HG02970 (cell line): Measurements from ENCODE around the gene PLGRKT.
A peak's percentile ranks its signal among the peaks of the same experiment; 100 is the strongest.
"Not testable (repeated sequence)": the region's sequence is repeated elsewhere in the genome, so short reads cannot be mapped to it uniquely, and the experiment has no call there.

Source experiments
- ATAC-seq: cut with Tn5 transposase; IDR thresholded peaks from one replicate; pipeline ENCODE4 v1.9.1; 2021; ENCODE audit warnings: mild to moderate bottlenecking, moderate library complexity, moderate number of reproducible peaks; ENCODE audit not compliant: unreplicated experiment, low FRiP score

Gene PLGRKT

GRCh38 chr9:5453004-5453403 is 15.3 kb upstream of the PLGRKT start:
- no peak for ATAC-seq

- ATAC-seq: no peak
Observed at GRCh38 chr9:5452286-5452609, 14.5 kb upstream of the PLGRKT start.

- peak; percentile 60 for ATAC-seq
Observed at GRCh38 chr9:5450359-5451091, 12.8 kb upstream of the PLGRKT start, which contains the start of gene CD274. CD274 (plus strand) TSS chr9:5450542; CDS start chr9:5456114, 5,572 bp downstream.

GRCh38 chr9:5449521-5450358 is 12.0 kb upstream of the PLGRKT start:
- no peak for ATAC-seq

- no peak for ATAC-seq
Observed at GRCh38 chr9:5448461-5449435, 11.0 kb upstream of the PLGRKT start.

GRCh38 chr9:5448016-5448415 is 10.3 kb upstream of the PLGRKT start:
- no peak for ATAC-seq

GRCh38 chr9:5447337-5447736 is 9.6 kb upstream of the PLGRKT start:
- no peak for ATAC-seq

GRCh38 chr9:5446451-5447236 is 8.9 kb upstream of the PLGRKT start:
- no peak for ATAC-seq

GRCh38 chr9:5445886-5446285 is 8.2 kb upstream of the PLGRKT start:
- no peak for ATAC-seq

GRCh38 chr9:5445096-5445495 is 7.4 kb upstream of the PLGRKT start:
- ATAC-seq: not testable (repeated sequence)

- ATAC-seq: no peak
Observed at GRCh38 chr9:5443850-5444249, 6.1 kb upstream of the PLGRKT start.

- ATAC-seq: no peak
Observed at GRCh38 chr9:5442400-5443011, 4.8 kb upstream of the PLGRKT start.

- no peak for ATAC-seq
Observed at GRCh38 chr9:5441043-5441442, 3.3 kb upstream of the PLGRKT start.

- no peak for ATAC-seq
Observed at GRCh38 chr9:5440426-5440825, 2.7 kb upstream of the PLGRKT start.

- ATAC-seq: peak; percentile 35
Observed at GRCh38 chr9:5438301-5439162, 807 bp upstream of the PLGRKT start.

- no peak for ATAC-seq
Observed at GRCh38 chr9:5436441-5436840, 1.3 kb downstream of the PLGRKT start.

GRCh38 chr9:5435912-5436311 is 1.8 kb downstream of the PLGRKT start:
- ATAC-seq: no peak
